CD4-positive, alpha-beta T cell treated with Interleukin-15 for 4 hours (primary cell): ENCODE measurements around the gene ZFPM1.

ENCODE experiments used
- DNase-seq: peaks from one replicate; pipeline ENCODE4 v3.0.0-alpha.2; 2020; ENCODE audit warnings: low spot score

Gene ZFPM1

GRCh38 chr16:88417684-88418476 is 35.2 kb upstream of the ZFPM1 start:
- DNase-seq: no peak

- no peak for DNase-seq
Measured at GRCh38 chr16:88418869-88419268, 34.2 kb upstream of the ZFPM1 start.

DNA sequence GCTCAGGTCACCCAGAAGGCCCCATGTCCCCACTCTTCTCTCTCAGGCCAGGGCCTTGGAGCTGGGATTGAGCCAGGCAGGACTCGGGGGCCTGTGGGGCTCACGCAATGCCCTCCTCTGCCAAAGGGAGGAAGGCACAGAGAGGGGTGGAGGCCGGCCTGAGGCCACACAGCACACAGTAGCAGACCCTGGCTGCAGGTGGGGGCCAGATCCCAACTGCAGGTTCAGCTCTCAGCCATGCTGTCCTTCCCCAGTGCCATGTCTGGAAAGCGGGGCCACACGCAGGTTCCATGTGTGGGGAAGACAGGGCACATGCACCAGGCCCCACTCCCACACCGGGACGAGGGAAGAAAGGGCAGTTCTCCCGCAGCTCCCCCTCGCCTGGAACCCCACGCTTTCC is 33.3 kb upstream of the ZFPM1 start:
- DNase-seq: no peak

GRCh38 chr16:88420496-88420895 is 32.6 kb upstream of the ZFPM1 start:
- DNase-seq: no peak

- DNase-seq: no peak
Measured at GRCh38 chr16:88421301-88421700, 31.8 kb upstream of the ZFPM1 start.

DNA sequence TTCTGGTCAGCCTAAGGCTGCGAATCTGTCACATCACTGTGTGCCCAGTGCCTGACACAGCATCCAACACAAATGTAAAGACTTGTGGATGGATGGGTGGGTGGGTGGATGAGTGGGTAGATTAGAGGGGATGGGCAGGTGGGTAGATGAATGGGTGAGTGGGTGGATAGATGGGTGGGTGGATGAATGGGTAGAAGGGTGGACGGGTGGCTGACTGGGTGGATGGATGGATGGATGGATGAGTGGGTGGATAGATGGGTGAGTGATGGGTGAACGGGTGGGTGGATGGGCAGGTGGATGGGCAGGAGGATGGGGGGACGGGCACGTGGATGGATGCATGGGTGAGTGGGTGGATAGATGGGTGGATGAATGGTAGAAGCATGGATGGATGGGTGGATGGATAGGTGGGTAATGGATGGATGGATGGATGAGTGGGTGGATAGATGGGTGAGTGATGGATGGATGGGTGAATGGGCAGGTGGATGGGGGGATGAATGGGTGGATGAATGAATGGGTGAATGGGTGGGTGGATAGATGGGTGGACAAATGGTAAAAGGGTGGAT is 31.1 kb upstream of the ZFPM1 start:
- no peak for DNase-seq

GRCh38 chr16:88422733-88423447 is 30.2 kb upstream of the ZFPM1 start:
- DNase-seq: no peak

DNA sequence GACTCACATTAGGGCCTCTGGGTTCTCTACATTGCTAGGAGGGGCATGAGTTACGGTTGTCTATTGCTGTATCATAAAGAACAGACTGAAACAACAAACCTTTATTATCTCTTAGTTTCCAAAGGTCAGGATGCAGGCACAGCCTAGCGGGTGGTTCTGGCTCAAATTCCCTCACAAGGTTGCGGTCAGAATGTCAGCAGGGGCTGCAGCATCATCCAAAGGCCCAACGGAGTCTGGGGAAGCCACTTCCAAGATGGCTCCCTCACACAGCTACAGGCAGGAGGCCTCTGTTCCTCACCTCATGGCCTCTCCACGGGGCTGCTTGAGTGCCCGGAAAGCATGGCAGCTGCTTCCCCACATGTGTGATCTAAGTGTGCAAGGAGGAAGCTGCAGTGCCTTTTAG is 29.6 kb upstream of the ZFPM1 start:
- DNase-seq: no peak

DNA sequence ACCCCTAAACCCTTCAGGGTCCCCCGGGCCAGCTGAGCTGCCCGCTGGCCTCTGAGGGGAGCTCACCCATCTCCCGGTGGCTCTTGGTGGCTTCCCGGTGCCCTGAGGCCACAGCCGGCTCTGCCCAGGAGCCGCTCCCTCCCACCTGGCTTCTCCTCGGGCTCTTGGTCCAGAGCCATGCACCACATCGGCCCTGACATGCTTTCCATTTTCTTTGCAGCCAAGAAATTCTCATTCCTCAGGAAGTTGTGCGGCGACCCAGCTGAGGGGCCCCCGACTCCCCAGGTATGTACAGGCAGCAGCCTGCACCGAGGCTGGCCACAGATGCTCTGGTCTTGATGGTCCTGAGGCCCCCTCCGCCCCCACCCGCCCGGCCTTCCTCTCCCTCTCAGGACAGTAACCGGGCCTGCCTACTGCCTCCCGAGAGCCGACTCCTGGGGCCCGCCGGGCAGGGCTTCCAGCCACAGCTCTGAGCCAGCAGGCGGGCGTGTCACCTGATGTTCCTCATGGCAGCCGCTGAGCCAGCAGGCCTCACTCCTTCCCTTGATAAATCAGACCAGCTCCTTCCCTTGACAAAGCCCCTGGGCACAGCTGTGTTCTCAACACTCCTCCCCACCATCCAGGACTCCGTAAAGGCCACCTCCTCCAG is 28.4 kb upstream of the ZFPM1 start:
- no peak for DNase-seq

- DNase-seq: no peak
Measured at GRCh38 chr16:88426018-88426417, 27.1 kb upstream of the ZFPM1 start.

DNA sequence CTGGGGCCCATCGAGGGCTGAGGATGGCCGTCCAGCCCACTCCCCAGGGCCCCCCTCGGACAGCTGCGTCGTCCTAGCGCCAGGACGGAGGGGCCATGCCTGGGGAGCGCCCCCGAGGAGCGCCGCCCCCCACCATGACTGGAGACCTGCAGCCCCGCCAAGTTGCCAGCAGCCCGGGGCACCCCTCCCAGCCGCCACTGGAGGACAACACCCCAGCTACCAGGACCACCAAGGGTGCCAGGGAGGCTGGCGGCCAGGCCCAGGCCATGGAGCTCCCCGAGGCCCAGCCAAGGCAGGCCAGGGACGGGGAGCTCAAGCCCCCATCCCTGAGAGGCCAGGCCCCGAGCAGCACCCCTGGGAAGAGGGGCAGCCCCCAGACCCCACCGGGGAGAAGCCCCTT is 25.7 kb upstream of the ZFPM1 start:
- DNase-seq: no peak

GRCh38 chr16:88428156-88428555 is 24.9 kb upstream of the ZFPM1 start:
- DNase-seq: no peak

DNA sequence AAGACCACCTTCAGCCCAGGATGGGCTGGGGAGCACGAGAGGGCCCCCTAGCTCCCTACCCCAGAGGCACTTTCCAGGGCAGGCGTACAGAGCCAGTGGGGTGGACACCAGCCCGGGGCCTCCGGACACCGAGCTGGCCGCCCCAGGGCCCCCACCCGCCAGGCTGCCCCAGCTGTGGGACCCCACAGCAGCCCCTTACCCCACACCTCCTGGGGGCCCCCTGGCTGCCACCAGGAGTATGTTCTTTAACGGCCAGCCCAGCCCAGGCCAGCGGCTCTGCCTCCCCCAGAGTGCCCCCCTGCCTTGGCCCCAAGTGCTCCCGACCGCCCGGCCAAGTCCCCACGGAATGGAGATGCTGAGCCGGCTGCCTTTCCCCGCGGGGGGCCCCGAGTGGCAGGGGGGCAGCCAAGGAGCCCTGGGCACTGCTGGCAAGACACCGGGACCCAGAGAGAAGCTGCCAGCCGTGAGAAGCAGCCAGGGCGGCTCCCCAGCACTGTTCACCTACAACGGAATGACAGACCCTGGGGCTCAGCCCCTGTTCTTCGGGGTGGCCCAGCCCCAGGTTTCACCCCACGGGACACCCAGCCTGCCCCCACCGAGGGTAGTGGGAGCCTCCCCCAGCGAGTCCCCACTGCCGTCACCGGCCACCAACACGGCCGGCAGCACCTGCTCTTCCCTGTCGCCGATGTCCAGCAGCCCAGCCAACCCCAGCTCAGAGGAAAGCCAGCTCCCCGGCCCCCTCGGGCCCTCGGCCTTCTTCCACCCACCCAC is 24.3 kb upstream of the ZFPM1 start:
- DNase-seq: no peak

- DNase-seq: no peak
Measured at GRCh38 chr16:88429387-88430184, 23.5 kb upstream of the ZFPM1 start.

GRCh38 chr16:88430185-88430523 is 22.9 kb upstream of the ZFPM1 start:
- DNase-seq: no peak

- peak; percentile 14 for DNase-seq
Measured at GRCh38 chr16:88430524-88431446, 22.3 kb upstream of the ZFPM1 start.

DNA sequence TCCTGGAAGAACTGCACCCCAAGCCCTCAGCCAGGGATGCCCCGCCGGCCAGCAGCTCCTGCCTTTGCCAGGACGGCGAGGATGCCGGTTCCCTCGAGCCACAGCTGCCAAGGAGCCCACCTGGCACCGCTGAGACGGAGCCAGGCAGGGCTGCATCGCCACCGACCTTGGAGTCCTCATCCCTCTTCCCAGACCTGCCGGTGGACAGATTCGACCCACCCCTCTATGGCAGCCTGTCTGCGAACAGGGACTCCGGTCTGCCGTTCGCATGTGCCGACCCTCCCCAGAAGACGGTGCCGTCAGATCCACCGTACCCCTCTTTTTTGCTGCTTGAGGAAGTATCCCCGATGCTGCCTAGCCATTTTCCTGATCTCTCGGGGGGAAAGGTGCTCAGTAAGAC is 21.4 kb upstream of the ZFPM1 start:
- DNase-seq: no peak

DNA sequence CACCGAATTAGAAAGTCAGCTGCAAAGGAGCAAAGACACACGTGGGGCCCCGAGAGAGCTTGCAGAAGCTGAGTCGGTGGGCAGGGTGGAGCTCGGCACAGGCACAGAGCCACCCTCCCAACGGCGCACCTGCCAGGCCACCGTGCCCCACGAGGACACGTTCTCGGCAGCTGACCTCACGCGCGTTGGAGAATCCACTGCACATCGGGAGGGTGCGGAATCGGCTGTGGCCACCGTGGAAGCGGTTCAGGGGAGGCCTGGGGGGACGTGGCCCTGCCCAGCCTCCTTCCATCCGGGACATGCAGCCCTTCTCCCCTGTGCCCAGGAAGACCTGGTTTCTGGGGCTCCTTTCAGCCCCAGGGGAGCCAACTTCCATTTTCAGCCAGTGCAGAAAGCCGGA is 20.9 kb upstream of the ZFPM1 start:
- DNase-seq: no peak

DNA sequence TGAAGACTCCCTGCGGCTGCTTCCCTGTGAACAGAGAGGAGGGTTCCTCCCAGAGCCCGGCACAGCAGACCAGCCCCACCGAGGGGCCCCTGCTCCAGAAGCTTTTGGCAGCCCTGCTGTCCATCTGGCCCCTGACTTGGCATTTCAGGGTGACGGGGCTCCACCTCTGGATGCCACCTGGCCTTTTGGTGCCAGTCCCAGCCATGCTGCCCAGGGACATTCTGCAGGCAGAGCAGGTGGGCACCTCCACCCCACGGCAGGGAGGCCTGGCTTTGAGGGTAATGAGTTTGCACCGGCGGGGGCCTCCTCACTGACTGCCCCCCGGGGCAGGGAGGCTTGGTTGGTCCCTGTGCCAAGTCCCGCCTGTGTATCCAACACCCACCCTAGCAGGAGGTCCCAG is 20.3 kb upstream of the ZFPM1 start:
- no peak for DNase-seq

GRCh38 chr16:88433632-88434352 is 19.3 kb upstream of the ZFPM1 start:
- DNase-seq: no peak
